HUES6 (cell line): ENCODE data around the gene NUP50.

ENCODE experiments used
- H3K27ac ChIP-seq: 2 replicates; pipeline ENCODE4 v1.7.0; 2013; ENCODE audit warnings: low read depth, mild to moderate bottlenecking, low read length, inconsistent platforms
- H3K27me3 ChIP-seq: 2 replicates; pipeline ENCODE4 v1.6.1; 2013; ENCODE audit warnings: low read length; ENCODE audit not compliant: control insufficient read depth, insufficient read depth
- H3K36me3 ChIP-seq: 2 replicates; pipeline ENCODE4 v1.6.1; 2013; ENCODE audit warnings: low read length; ENCODE audit not compliant: control insufficient read depth, insufficient read depth
- H3K4me1 ChIP-seq: 2 replicates; pipeline ENCODE4 v1.6.1; 2013; ENCODE audit warnings: low read length; ENCODE audit not compliant: control insufficient read depth, insufficient read depth
- H3K4me3 ChIP-seq: 2 replicates; pipeline ENCODE4 v1.5.1; 2013; ENCODE audit warnings: low read depth, low read length
- H3K9ac ChIP-seq: one replicate; pipeline ENCODE4 v1.6.1; 2013; ENCODE audit warnings: mild to moderate bottlenecking, low read length
- H3K9me3 ChIP-seq: 2 replicates; pipeline ENCODE4 v1.6.1; 2013; ENCODE audit warnings: low read depth, low read length; ENCODE audit not compliant: control insufficient read depth, insufficient read depth

The NUP50 gene

DNA sequence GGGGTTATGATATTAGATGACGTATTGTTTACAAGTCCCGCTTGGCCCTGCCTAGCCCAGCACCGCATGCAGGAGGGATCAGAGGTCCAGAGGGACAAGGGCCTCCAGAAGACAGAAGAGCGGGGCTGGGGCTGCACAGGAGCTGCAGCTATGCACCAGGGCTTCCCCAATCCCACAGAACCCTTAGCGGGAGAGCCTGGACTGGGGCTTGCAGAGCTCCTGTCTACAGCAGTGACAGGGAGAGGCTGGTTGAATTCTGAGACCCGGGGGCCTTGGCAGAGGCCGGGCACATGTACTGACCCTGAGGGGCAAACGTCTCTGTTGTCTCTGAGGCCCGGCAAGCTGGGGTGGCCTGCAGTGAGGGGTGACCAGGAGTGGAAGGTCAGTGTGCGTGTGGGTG lies 70.1 kb downstream of the NUP50 start:
- no peak overlapping the region for H3K4me3 ChIP-seq

DNA sequence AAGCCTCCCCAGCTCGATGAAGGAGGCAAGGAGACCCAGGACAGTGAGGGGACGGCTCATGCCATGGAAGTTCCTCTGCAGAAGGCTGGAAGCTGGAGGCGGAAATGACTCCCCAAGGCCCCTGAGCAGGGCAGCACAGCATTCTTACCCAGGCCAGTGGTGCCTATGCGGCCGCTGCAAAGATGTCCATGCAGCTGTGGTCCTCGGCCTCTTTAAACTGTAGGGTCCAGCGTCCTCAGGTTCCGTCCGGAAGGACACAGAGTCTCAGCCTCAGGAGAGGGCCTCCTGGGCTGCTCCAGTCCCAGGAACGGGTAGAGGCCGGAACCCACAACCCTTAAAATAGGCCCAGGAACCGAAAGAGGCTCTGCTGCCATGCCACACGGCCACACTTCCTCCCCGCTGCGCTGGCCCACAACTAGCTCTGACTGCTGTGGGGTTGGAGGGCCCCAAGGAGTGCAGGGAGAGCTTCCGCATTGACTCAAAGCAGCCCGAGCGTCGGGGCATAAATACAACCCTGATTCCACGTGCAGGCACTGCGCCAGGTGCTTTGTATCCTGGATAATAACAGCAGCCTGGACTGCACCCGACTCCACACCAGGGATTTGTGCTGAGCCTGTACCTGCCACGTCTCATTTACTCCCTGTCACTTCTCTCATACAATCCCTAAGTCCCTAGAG lies 71.5 kb downstream of the NUP50 start:
- Histone ChIP-seq H3K27ac (no peak overlapping the region), H3K36me3 (peaks cover 15% of the 10 kb centered on the region; the same call in 1 of the 2 replicates), H3K27me3 (0 out of 2 replicates have a peak, but pooled peaks cover 5% of the 10 kb centered on the region), H3K4me3 (no peak overlapping the region), H3K9ac (no peak overlapping the region), H3K9me3 (no peaks in the 10 kb centered on the region), H3K4me1 (peaks cover 20% of the 10 kb centered on the region)

More for the DNA sequence above, 70.1 kb downstream of the NUP50 start:
- Histone ChIP-seq H3K27me3 (no peaks in the 10 kb centered on the region), H3K9me3 (no peaks in the 10 kb centered on the region), H3K4me1 (peaks cover 10% of the 10 kb centered on the region; the same call in 1 of the 2 replicates), H3K9ac (no peak overlapping the region), H3K36me3 (peaks cover 15% of the 10 kb centered on the region; the same call in 1 of the 2 replicates), H3K27ac (no peak overlapping the region)

- no peak overlapping the region for H3K27ac ChIP-seq
- H3K36me3 ChIP-seq, result peaks cover 15% of the 10 kb centered on the region; the same call in 1 of the 2 replicates
- no peak overlapping the region for H3K4me3 ChIP-seq
- 0 out of 2 replicates have a peak, but pooled peaks cover 6% of the 10 kb centered on the region for H3K27me3 ChIP-seq
- peaks cover 20% of the 10 kb centered on the region for H3K4me1 ChIP-seq
- H3K9me3 ChIP-seq, result no peaks in the 10 kb centered on the region
- H3K9ac ChIP-seq, result no peak overlapping the region
Measured at GRCh38 chr22:45235851-45236342, 72.2 kb downstream of the NUP50 start.

- H3K9me3 ChIP-seq, result no peaks in the 10 kb centered on the region
- no peak overlapping the region for H3K27ac ChIP-seq
- no peak overlapping the region for H3K9ac ChIP-seq
- peaks cover 15% of the 10 kb centered on the region; the same call in 1 of the 2 replicates for H3K36me3 ChIP-seq
- H3K4me3 ChIP-seq, result no peak overlapping the region
- H3K4me1 ChIP-seq, result peaks cover 20% of the 10 kb centered on the region
- H3K27me3 ChIP-seq, result 0 out of 2 replicates have a peak, but pooled peaks cover 11% of the 10 kb centered on the region
Measured at GRCh38 chr22:45237065-45237990, 73.6 kb downstream of the NUP50 start.
